HL-60/S4 treated with phorbol 12-myristate 13-acetate at 8.2 ng/mL for 4 days and 3 days (cell line): ENCODE measurements around the gene FBXL7.

Experiments used
- in situ Hi-C: fragments of 300-500 bp; cut with MboI; formaldehyde crosslinking; loops from 2 replicates; pipeline ENCODE4 v1.15.0; 2022; ENCODE audit warnings: low sequenced_read_pairs

FBXL7 gene

DNA sequence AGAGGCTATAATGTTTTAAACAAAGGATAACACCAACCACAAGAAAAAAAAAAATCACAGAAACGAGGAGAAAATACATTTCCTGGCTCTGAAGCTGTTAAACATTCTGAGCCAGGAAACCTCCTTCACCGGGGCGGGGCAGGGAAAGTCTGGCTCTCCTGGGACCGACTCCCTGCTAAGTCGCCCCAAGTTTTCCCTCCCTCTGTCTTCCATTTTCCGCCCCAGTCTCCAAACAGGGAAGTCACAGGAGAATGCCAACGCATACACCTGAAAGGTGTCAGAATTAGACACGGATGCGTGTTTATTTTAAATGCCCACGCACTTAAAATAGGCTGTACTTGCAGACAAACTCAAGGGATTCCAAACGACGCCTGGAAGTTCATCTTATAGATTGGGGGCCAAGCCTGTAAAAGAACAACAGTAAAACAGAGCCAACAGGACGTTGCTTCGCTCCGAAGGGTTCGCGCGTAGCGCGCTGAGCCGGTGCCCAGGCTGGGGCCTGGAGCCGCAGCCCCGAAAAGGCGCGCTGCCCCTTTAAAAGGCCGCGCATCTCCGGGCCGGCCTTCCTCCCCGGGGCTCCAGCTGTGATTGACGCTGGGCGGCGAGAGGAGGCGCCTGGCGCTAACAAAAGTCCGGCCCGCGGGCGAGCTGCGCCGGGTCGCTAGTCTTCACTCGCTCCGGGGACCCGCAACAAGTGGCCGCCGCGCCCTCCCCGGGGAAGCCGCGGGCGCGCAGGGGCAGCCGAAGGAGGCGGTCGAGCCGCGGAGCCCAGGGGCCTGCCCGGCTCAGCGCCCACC is at the start of gene FBXL7:
TSS of gene FBXL7 (plus strand) at position 653 of the 797 bp plus-strand sequence.
- in situ Hi-C loops = no loop called here

DNA sequence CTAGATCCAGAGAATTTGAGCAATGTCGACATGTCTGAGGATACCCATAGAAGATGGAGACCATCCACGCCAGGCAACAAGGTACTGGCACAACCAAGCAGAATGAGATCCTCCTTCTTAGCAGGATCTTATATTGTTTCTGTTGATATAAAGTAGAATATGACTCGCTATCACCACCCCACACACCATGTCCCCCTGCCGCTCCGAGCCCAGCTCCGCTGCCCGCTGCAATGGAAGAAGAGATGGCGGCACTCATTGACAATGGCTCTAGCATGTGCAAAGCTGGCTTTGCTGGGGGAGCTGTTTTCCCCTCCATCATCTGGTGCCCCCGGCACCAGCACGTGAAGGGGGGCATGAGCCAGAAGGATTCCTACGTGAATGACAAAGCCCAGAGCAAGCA is 49.5 kb upstream of the FBXL7 start:
- in situ Hi-C loops = no loop called here

DNA sequence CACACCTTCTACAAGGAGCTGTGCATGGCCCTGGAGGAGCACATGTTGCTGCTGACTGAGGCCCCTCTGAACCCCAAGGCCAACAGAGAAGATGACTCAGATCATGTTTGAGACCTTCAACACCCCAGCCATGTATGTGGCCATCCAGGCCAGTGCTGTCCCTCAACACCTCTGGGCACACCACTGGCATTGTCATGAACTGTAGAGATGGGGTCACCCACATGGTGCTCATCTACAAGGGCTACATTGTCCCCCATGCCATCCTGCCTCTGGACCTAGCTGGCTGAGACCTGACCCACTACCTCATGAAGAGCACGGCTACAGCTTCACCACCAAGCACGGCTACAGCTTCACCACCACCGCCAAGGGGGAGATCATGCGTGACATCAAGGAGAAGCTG is 49.0 kb upstream of the FBXL7 start:
- in situ Hi-C loops = no loop called here

DNA sequence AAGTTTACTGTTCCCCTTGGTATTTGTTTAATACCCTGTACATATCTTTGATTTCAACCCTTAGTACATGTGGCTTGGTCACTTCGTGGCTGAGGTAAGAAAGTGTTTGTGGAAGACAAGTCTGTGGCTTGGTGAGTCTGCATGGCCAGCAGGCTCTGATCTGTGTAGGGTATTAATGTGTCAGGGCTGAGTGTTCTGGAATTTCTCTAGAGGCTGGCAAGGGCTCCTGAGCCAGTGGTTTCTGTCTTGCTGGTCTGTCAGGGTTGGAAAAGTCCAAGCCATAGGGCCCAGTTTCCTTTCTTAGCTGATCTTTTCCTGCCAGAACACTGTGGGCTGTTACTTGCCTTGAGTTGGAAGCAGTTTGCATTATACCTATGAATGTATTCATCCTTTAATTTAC is 48.0 kb upstream of the FBXL7 start:
- in situ Hi-C loops = no loop called here

DNA sequence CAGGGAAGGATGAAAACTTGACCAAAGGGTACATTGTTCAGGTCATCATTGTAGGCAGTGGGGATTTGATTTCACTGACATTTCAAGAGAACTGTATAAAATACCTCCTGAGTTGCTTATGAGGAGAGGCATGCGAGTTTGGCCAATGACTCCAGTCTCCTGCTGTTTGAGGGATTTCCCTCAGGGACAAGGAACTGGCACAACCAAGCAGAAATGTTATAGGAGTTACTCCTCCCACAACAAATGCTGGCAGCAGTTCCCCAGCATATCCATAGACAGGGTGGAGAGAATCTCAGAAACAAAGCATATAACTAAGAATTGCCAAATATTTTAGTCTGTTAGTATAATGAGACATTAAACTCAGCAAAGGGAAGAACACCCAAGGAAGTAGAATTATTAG is 47.2 kb upstream of the FBXL7 start:
- in situ Hi-C loops = no loop called here

DNA sequence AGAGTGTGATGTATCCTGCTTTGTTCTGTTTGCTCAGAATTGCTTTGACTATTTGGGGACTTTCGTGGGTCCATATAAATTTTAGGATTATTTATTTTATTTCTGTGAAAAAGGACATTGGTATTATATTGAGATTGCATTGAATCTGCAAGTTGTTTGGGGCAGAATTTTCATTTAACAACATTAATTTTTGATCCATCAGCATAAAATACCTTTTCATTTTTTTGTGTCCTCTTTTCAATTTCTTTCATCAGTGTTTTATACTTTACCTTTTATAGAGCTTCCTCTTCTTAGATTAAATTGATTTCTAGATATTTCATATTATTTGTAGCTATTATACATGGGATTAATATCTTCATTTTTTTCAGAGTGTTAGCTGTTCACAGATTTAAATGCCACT is 40.8 kb upstream of the FBXL7 start:
- in situ Hi-C loops = no loop called here

DNA sequence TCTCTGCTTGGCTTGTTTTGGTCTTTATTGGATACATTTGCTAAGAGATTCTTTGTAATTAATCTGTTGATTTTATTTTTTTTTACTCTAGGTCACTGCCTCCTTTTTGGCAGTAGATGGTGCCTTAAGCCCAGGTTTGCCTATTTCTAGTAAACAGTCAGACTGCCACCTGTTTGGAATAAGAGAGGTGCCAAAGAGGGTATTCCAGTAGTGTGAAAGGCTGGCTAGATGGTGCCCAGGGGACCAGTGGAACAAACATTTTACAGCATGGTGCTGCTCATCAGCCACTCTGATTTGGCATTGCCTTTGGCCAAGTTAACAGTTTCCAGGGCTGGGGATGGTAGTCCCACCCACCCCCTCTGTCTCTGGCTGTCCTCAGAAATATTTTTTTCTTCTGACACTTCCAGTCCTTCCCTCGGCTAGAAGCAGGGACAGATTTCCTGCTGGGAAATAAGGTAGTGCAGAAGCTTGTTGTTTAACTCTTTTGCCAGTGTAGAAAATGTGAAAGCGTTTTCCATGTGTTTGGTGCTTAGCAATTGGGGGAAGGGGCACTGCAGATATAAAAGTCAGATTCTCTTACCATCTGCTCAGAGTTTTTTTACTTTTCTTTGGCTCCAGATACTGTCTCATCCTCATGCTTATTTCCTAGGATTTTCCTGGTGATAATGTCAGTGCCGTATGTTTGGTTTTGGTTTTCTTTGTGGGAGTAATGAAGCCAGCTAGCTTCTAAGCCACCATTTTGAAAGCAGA is 36.6 kb upstream of the FBXL7 start:
- in situ Hi-C loops = no loop called here

DNA sequence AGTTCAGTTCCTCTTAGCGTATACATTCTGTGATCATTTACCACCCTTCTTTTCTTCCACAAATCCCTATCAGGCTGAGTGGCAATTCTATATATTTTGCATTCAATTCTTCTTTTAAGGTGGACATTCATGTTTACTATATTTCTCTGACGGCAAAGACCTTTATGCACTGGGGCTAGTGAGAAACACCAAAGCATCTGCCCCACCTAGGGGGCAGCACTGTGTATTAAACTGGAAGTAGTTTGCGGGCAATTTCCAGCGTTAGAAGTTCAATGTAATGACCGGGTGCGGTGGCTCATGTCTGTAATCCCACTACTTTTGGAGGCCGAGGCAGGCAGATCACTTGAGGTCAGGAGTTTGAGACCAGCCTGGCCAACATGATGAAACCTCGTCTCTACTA is 27.9 kb upstream of the FBXL7 start:
- in situ Hi-C loops = no loop called here

DNA sequence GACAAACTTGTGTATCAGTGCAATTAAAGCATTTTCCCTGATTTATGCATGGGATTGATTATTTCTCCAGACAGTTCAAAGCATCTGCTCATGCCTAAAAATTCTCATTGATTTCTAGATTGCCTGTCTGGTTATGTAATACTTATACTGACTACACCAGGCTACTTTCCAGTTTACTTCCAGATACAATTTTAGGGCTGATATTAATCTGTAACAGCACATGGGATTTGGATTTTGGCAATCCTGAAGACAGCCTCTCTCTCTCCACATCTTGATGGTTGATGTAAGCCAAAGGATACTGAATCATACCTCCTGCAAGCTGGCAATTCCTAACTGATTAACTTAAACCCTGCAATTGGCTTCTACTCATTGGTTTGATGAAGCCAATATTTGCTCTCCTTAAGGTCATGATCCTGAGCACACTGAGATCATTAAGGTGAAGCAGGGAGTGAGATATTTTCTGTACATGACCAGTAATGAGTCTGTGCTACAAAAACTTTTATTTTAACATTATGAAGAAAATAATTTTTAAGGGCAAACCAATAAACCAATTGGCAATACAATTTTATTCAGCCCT is 25.7 kb upstream of the FBXL7 start:
- in situ Hi-C loops = no loop called here

DNA sequence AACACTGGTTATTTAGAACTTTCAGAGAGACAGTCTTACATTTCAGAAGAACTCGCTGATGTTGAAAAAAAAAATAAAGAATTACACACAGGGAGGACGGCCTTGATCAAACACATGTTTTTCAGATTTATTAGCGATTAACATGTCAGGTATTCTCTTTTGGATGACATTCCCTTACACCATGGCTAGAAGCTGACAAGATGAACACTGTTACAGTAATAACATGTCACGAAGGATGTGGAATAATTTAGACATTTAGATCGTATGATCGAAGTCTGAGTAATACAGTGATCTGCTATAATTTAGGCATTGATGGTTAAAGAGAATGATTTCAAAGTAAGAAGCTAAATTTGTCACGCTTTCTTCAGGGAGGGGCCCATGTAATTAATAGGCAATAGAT is 24.6 kb upstream of the FBXL7 start:
- in situ Hi-C loops = no loop called here

DNA sequence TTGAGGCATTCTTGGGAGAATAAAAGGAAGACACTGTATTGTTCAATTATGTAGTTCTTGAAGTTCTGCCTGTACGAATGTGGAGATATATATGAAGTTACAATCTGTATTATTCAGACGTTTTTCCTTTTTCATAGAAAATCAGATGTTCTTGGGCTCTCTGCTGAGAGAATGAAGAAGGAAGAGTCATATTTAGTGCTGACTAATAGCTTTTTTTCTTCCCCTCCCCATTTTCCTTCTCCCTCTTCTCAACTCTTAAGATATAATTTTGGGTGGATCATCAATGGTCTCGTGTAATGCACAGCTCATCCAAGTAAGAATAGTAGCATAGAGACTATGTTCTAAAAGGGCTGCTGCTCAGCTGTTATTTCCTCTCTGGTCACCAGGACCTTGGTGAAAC is 23.0 kb upstream of the FBXL7 start:
- in situ Hi-C loops = no loop called here

DNA sequence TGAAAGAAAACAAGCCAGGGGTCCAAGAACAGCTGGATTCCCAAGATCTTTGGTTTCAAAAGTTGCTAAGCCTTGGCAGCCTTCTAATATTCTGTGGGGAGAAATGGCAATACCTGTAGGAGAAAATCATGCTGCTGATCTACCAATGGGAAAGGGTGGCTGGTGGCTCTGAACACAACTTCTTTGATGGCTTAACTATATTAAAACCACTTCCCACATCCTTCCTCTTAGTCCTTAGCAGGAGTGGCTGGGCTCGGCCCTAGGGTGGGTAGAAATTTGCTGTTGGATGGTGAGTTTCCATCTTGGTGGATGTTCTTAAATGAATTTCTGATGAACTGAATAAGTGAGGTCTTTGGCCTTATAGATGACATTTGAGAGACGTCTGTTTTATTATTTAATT is 19.5 kb upstream of the FBXL7 start:
- in situ Hi-C loops = no loop called here

DNA sequence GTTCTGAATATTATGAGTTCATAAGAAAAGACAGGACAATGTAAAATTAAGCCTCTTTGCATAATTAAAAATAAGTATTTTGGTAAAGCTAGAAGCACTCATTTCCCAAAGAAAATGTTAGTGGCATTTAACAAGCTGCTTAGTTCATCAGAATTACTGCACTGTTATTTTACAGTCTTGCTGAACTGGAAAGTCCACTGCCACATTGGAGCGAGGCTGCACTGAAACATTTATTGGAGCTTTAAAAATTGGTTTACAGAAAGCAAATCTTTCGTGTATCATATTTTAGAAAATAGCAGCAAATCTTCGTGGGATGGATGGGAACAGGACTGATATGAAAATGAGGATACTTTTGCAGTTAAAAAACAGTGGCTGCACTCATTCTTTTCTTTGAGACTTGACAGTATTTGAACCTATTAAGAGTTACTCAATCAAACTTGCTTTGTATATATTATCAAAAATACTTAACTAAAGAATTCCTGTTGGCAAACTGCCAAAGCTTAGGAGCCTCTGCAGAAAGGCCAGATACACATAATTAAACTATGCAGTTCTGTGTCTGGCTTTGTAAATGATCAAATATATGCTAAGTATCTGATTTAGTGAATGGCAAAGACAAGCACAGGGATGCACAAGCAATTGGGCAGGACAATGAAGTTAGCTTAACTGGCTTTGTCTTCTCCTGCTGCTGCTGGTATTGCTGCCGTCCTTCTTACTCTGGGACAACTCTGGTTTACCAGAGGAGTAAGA is 16.5 kb upstream of the FBXL7 start:
- in situ Hi-C loops = no loop called here

DNA sequence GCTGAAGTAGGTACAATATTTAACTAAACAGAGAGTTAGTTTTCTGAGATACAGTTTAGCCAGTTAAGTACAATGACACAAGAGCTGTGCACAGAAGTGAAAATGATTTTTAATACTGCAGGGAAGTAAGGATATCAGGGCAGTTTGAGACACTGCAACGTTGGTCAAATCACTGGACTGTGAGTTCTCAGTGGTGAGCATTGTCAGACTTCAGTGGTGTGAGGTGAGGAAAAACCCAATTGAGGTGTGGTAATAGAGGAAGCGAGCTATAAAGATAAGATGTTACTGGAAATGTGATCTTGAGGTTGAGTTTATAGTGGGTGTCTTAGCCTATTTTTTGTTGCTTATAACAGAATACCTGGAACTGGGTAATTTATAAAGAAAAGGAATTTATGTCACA is 12.8 kb upstream of the FBXL7 start:
- in situ Hi-C loops = no loop called here

DNA sequence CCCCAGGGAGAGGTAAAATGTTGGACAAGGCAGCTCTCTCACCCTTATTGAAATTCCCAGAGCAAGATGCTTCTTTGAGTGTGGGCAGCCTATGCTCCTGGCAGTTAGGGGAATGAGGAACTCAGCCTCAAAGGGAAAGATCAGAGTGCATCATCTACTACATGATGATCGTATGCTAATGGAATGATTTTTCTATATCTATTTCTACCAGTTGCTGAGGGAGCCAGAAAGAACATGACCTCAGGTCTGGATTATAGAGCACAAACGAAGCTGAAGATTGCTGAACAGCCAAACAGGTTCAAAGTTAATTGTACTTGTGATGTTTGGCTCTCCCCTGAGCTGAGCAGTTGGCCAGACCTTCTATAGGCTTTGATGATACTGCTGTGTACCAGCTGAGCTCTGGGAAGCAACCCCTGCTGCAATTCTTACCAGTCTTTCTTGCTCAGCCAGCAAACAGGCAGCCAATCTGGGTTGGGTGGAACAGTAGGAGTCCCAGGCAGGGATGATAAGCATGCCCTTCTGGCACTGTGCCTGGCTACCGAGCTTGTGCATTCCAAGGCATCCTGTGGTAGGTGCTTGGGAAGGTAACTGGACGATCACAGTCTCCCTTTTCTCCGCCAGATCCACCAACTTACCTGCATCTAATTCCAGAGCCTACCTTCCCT is 10.3 kb upstream of the FBXL7 start:
- in situ Hi-C loops = no loop called here

DNA sequence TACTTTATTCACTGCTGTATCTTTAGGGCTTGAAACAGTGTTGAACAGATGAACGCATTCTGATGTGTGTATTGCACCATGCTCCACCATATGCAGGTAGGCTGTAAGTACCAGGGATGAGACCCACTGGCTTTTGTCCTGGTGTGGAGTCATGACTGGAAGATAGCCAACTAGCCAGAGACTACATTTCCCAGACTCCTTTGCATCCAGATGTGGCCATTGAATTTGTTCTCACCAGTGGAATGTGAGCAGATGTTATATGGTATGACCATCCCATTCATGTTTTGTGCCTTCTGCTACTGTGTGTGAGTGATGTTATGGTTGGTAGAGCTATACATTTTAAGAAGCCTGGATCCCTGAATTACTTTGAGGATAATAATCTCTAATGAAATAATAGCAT is 7.4 kb upstream of the FBXL7 start:
- in situ Hi-C loops = no loop called here

DNA sequence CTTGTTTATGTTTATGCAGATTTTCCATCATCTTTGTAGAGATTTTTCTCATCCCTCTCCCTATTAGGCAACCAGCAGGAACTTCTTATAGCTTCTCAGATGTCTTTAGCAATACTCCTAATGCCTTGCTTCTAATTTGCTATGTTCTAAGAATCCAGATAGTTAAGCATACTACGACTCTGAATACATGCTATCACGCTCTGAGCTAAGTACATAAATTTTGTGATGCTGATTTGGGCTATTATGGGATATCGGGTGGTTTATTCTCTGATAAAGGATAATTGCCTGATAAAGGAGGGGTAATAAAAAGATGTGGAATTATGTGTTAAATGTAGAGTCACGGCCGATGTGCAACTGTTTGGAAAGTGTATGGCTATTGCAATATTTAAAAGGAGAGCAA is 6.5 kb upstream of the FBXL7 start:
- in situ Hi-C loops = no loop called here

DNA sequence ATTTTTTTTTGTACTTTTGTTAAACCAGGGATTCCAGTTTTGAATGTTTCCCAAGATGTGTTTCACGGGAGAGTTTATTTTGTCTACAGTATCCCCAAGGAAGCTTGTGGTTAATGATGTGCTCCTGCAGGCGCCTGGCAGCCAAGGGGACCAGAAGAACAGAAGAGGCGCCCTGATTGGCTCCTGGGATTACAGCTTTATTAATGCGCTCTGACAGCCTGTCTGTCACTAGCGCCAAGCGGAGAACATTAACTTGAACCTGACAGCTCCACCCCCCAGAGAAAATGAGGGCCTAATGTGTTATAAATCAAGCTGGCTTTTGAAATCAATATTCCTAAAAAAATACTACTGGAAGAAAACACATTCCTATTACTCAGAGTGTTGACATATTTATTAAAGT is 5.0 kb upstream of the FBXL7 start:
- in situ Hi-C loops = no loop called here

DNA sequence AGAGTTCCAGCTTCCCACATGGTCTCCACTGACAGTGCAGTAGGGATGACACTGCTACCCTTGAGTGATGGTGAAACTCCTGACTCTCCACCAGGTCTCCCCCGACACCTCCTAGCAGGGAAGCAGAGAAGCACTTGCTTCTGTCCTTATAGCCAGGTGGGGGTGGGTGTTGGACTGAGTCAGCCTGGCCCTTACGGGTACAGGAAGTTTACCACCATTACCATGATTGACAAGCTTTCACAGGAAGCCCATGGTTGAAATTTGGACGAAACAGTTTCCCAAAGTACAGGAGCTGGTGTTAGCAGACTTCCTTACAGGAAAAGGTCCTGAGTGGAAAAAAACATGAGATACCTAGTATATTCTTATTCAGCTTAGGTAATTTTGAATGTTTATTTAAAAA is 3.1 kb upstream of the FBXL7 start:
- in situ Hi-C loops = no loop called here

DNA sequence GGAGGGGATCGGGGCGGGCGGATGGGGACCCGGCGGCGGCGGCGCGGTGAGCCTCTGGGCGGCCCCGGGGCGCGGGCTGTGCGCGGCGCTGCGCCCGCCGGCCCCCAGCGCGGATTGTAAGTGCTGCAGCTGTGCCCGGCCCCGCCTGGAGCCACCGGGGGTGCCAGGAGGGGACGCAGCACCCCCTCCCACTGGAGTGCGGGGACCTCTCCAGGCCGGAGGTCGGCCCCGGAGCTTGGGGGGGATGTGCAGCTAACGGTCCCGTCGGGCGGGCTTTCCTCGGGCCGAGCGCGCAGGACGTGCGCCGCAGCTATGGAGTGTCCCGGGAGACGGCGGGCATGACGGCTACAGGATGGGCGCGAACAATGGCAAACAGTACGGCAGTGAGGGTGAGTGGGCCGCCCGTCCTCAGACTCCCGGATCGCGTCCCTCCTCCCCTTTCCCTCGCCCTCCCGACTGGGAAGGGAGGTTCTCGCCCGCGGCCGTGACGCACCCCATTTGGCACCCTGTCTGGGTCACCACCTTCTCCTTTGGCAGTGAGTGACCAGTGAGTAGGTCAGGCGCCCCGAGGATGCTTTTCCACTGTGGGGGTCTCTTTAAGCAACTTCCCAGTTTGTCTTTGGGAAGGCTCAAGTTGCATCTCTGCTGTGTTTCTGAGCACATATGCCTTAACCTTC is 483 bp downstream of the FBXL7 start:
- in situ Hi-C loops = no loop called here
